ENCODE data around the gene TMEM131L.

Gene TMEM131L

DNA sequence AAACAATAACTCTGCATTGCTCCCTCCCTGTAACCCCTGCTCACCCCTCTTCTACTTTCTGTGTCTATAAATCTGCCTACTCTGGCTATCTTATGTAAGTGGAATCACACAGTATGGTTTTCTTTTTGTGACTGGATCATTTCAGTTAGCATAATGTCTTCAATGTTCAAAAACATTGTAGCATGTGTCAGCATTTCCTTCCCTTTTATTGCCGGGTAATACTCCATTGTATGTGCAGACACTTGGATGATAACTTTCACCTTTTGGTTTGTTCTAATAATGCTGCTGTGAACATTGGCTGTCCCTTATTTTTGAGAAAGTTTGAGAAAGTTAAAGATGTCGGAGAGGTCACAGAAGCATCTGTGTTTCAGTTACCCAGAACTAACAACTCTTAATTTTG is 157.3 kb downstream of the TMEM131L start:
- Histone ChIP-seq H3K4ac (ENCODE audit: low read depth, low read length) (no peak overlapping the region), H3K14ac (ENCODE audit: low read length) (no peak overlapping the region), H2AFZ (ENCODE audit: insufficient read depth, low read length, poor library complexity) (no peak overlapping the region), H3K18ac (ENCODE audit: low read length) (no peak overlapping the region), H2BK120ac (ENCODE audit: insufficient read depth, low read length, poor library complexity) (no peak overlapping the region), H4K8ac (ENCODE audit: low read depth, low read length) (no peak overlapping the region), H3K27me3 (ENCODE audit: insufficient read depth, low read length) (no peaks in the 10 kb centered on the region), H3K4me1 (ENCODE audit: control insufficient read depth in 1 of 2, insufficient read depth in 2 of 2, low read length in 2 of 2) (peaks cover 0 to 6% of the 10 kb centered on the region in 2 experiments), H4K12ac (ENCODE audit: low read depth, low read length) (no peak overlapping the region), H4K91ac (ENCODE audit: low read depth, low read length) (no peak overlapping the region), H3K4me2 (ENCODE audit: low read length) (no peak overlapping the region), H2BK12ac (ENCODE audit: low read length) (no peak overlapping the region), H3K23ac (ENCODE audit: low read length) (no peak overlapping the region), H2BK5ac (ENCODE audit: low read depth, low read length, poor library complexity) (no peak overlapping the region), H3K9me3 (ENCODE audit: insufficient read depth, low read depth, low read length) (peaks cover 2% of the 10 kb centered on the region), H3K79me2 (ENCODE audit: control insufficient read depth, insufficient read depth, low read length, poor library complexity) (no peaks in the 10 kb centered on the region), H3K4me3 (ENCODE audit: low read depth, low read length) (no peak overlapping the region), H3K27ac (ENCODE audit: low read depth, low read length) (no peak overlapping the region), H3K9ac (ENCODE audit: low read length) (no peak overlapping the region), H3K36me3 (ENCODE audit: control insufficient read depth in 1 of 2, insufficient read depth in 2 of 2, low read length in 2 of 2) (peaks cover 4 to 16% of the 10 kb centered on the region in 2 experiments), H2AK5ac (ENCODE audit: low read length) (no peak overlapping the region), H3K79me1 (ENCODE audit: low read length) (no peaks in the 10 kb centered on the region)
- no CpG with 5 or more reads among the region's 2 CpGs for WGBS (ENCODE audit: extremely low coverage, insufficient coverage, insufficient read length)
- no peak for DNase-seq

DNA sequence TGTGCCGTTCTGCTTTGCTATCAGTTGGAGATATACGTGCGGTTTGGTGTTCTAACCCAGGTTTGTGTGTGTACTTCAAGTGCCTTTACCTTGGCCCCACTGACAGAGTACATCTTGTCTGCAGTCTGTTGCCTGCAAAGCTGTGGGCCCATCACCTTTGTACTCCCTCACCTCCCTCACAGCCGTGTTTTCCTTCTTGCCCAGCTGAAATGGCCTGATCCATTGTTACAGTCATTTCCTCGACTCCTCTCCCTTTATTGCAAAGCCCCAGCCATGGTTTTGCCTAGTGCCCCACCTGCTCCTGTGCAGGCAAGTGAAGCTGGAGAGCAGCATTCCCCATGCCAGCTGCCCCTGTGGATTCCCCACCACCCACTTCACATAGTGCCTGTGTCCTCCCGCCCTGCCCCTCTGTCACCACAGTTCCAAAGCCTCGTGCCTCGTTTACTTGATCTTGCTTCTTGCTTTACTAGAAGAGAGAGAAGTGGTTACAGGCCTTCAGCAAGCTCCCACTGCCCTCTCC is 162.7 kb downstream of the TMEM131L start:
- H3K23ac ChIP-seq (ENCODE audit: low read length) = no peak overlapping the region
- H3K4me2 ChIP-seq (ENCODE audit: low read length) = no peak overlapping the region
- H2AFZ ChIP-seq (ENCODE audit: insufficient read depth, low read length, poor library complexity) = no peak overlapping the region
- H3K4ac ChIP-seq (ENCODE audit: low read depth, low read length) = no peak overlapping the region
- H2BK5ac ChIP-seq (ENCODE audit: low read depth, low read length, poor library complexity) = no peak overlapping the region
- H4K91ac ChIP-seq (ENCODE audit: low read depth, low read length) = no peak overlapping the region
- WGBS (ENCODE audit: extremely low coverage, insufficient coverage, insufficient read length) = no CpG with 5 or more reads among the region's 8 CpGs
- H3K9me3 ChIP-seq (ENCODE audit: insufficient read depth, low read depth, low read length) = peaks cover 10% of the 10 kb centered on the region
- no peak overlapping the region for H4K12ac ChIP-seq (ENCODE audit: low read depth, low read length)
- H3K4me1 ChIP-seq (ENCODE audit: control insufficient read depth in 1 of 2, insufficient read depth in 2 of 2, low read length in 2 of 2) = no peaks in the 10 kb centered on the region
- H3K9ac ChIP-seq (ENCODE audit: low read length) = no peak overlapping the region
- H3K4me3 ChIP-seq (ENCODE audit: low read depth, low read length) = no peak overlapping the region
- peaks cover 13 to 25% of the 10 kb centered on the region in 2 experiments for H3K36me3 ChIP-seq (ENCODE audit: control insufficient read depth in 1 of 2, insufficient read depth in 2 of 2, low read length in 2 of 2)
- H3K79me2 ChIP-seq (ENCODE audit: control insufficient read depth, insufficient read depth, low read length, poor library complexity) = no peaks in the 10 kb centered on the region
- H3K18ac ChIP-seq (ENCODE audit: low read length) = no peak overlapping the region
- no peak overlapping the region for H2BK120ac ChIP-seq (ENCODE audit: insufficient read depth, low read length, poor library complexity)
- no peak overlapping the region for H3K14ac ChIP-seq (ENCODE audit: low read length)
- H3K79me1 ChIP-seq (ENCODE audit: low read length) = no peaks in the 10 kb centered on the region
- no peak overlapping the region for H2BK12ac ChIP-seq (ENCODE audit: low read length)
- no peak overlapping the region for H3K27ac ChIP-seq (ENCODE audit: low read depth, low read length)
- no peak overlapping the region for H4K8ac ChIP-seq (ENCODE audit: low read depth, low read length)
- no peaks in the 10 kb centered on the region for H3K27me3 ChIP-seq (ENCODE audit: insufficient read depth, low read length)
- no peak overlapping the region for H2AK5ac ChIP-seq (ENCODE audit: low read length)
- DNase-seq = no peak

DNA sequence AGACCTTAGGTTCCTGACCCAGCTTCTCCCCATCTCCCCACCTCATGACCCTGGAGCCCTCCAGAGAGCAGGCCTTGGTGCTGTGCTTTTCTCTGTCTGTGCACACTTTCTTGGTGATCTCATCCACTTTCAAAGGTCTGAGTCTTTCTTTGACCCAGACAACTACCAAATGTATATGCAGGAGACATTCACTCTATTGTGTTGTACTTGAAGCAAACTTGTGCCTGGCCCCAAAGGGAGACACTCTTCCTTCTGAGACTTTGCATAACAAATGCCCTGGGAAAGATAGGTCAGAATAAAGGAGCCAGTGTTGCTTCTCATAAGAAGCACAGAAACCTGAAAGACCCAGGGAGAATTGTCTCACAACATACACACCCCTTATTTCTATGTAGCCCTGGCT is 163.6 kb downstream of the TMEM131L start:
- Histone ChIP-seq H3K79me1 (ENCODE audit: low read length) (no peaks in the 10 kb centered on the region), H2BK5ac (ENCODE audit: low read depth, low read length, poor library complexity) (no peak overlapping the region), H2AFZ (ENCODE audit: insufficient read depth, low read length, poor library complexity) (no peak overlapping the region), H3K36me3 (ENCODE audit: control insufficient read depth in 1 of 2, insufficient read depth in 2 of 2, low read length in 2 of 2) (peaks cover 13 to 25% of the 10 kb centered on the region in 2 experiments), H3K4ac (ENCODE audit: low read depth, low read length) (no peak overlapping the region), H3K23ac (ENCODE audit: low read length) (no peak overlapping the region), H3K9me3 (ENCODE audit: insufficient read depth, low read depth, low read length) (peaks cover 10% of the 10 kb centered on the region), H3K4me1 (ENCODE audit: control insufficient read depth in 1 of 2, insufficient read depth in 2 of 2, low read length in 2 of 2) (no peaks in the 10 kb centered on the region), H3K4me2 (ENCODE audit: low read length) (no peak overlapping the region), H3K4me3 (ENCODE audit: low read depth, low read length) (no peak overlapping the region), H4K91ac (ENCODE audit: low read depth, low read length) (no peak overlapping the region), H2AK5ac (ENCODE audit: low read length) (no peak overlapping the region), H2BK12ac (ENCODE audit: low read length) (no peak overlapping the region), H3K9ac (ENCODE audit: low read length) (no peak overlapping the region), H3K27ac (ENCODE audit: low read depth, low read length) (no peak overlapping the region), H4K12ac (ENCODE audit: low read depth, low read length) (no peak overlapping the region), H3K18ac (ENCODE audit: low read length) (no peak overlapping the region), H4K8ac (ENCODE audit: low read depth, low read length) (no peak overlapping the region), H2BK120ac (ENCODE audit: insufficient read depth, low read length, poor library complexity) (no peak overlapping the region), H3K14ac (ENCODE audit: low read length) (no peak overlapping the region), H3K27me3 (ENCODE audit: insufficient read depth, low read length) (no peaks in the 10 kb centered on the region), H3K79me2 (ENCODE audit: control insufficient read depth, insufficient read depth, low read length, poor library complexity) (no peaks in the 10 kb centered on the region)
- no peak for DNase-seq

- Histone ChIP-seq H3K14ac (ENCODE audit: low read length) (no peak overlapping the region), H2AK5ac (ENCODE audit: low read length) (no peak overlapping the region), H4K91ac (ENCODE audit: low read depth, low read length) (no peak overlapping the region), H3K9me3 (ENCODE audit: insufficient read depth, low read depth, low read length) (peaks cover 8% of the 10 kb centered on the region), H3K4me2 (ENCODE audit: low read length) (no peak overlapping the region), H3K79me2 (ENCODE audit: control insufficient read depth, insufficient read depth, low read length, poor library complexity) (no peaks in the 10 kb centered on the region), H3K18ac (ENCODE audit: low read length) (no peak overlapping the region), H4K8ac (ENCODE audit: low read depth, low read length) (no peak overlapping the region), H2BK12ac (ENCODE audit: low read length) (no peak overlapping the region), H3K27me3 (ENCODE audit: insufficient read depth, low read length) (no peaks in the 10 kb centered on the region), H3K27ac (ENCODE audit: low read depth, low read length) (no peak overlapping the region), H2AFZ (ENCODE audit: insufficient read depth, low read length, poor library complexity) (no peak overlapping the region), H3K9ac (ENCODE audit: low read length) (no peak overlapping the region), H3K4ac (ENCODE audit: low read depth, low read length) (no peak overlapping the region), H2BK5ac (ENCODE audit: low read depth, low read length, poor library complexity) (no peak overlapping the region), H3K23ac (ENCODE audit: low read length) (no peak overlapping the region), H3K4me3 (ENCODE audit: low read depth, low read length) (no peak overlapping the region), H4K12ac (ENCODE audit: low read depth, low read length) (no peak overlapping the region), H2BK120ac (ENCODE audit: insufficient read depth, low read length, poor library complexity) (no peak overlapping the region), H3K79me1 (ENCODE audit: low read length) (no peaks in the 10 kb centered on the region), H3K36me3 (ENCODE audit: control insufficient read depth in 1 of 2, insufficient read depth in 2 of 2, low read length in 2 of 2) (peaks cover 12 to 15% of the 10 kb centered on the region in 2 experiments), H3K4me1 (ENCODE audit: control insufficient read depth in 1 of 2, insufficient read depth in 2 of 2, low read length in 2 of 2) (no peaks in the 10 kb centered on the region)
- peak in 1 of 2 donors; percentile 49 for DNase-seq
- no CpG with 5 or more reads among the region's 3 CpGs for WGBS (ENCODE audit: extremely low coverage, insufficient coverage, insufficient read length)
Measured at GRCh38 chr4:153634738-153635353, 168.7 kb downstream of the TMEM131L start.
